HG03575 (cell line): Measurements from ENCODE around the gene PBXIP1.
"Not testable (repeated sequence)": the region's sequence is repeated elsewhere in the genome, so short reads cannot be mapped to it uniquely, and the experiment has no call there.

Experiments
- ATAC-seq: cut with Tn5 transposase; IDR thresholded peaks from one replicate; pipeline ENCODE4 v1.9.1; 2021; ENCODE audit not compliant: unreplicated experiment, insufficient number of reproducible peaks, low FRiP score; ENCODE audit errors: extremely low read depth

PBXIP1 gene

DNA sequence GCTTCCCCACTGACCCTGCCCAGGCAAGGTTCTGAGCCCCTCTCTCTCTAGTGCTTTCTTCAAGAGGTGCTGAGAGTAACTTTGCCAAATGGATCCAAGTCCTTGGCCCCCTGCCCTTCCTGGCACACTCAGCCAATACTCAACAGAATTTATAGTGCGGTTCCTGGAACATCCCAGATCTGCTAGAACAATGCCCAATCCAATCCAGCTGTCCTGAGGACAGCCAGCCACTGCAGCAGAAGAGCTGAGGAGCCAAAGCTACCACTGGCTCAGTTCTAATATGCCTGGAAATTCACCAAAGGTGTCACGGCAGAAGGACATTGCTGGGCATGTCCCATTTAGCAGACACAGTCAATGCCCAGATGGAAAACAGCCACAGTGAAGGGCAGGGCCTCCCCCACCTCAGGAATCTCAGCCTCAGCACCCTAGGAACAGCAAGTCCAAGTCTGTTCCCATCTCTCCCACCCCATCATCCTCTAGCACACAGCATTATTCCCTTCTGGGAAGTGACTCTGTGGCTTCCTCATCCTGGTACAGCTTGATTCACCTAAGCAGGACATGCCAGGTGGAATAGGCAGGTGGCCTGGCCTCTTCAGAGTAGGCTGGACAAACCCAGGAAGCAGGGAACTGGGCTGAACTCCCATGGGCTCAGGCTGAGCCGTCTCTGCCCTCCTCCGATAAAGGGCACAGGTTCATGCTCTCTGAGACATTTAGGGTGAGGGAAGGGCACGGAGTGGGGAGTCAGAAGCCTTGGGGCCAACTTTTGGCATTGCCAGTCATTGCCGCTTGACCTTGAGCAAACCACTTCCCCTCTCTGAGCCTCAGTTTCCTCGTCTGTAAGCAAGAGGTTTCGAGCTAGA, 44.0 kb downstream of the PBXIP1 start:
- no peak for ATAC-seq

- no peak for ATAC-seq
Measured at GRCh38 chr1:154910851-154911250, 45.0 kb downstream of the PBXIP1 start.

GRCh38 chr1:154908937-154909336, 47.0 kb downstream of the PBXIP1 start:
- ATAC-seq, result no peak

DNA sequence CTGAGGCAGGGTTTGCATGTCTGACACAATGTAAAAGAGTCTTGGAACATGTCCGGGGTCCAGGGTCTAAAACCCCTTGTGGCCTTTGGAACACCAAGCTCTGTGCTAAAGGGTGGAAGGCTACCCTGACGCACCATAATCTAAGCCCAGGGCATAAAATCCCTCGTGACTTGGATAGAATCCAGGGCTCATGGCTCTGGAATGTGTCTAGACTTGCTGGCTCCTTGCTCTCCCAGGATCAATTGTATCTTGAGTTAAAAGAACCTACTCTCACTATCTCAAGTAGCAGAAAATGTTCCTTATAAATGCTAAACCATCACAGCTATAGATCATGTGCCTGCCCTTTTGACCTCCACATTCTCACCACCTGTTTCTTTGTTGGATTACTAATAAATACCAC, 47.8 kb downstream of the PBXIP1 start:
- ATAC-seq, result not testable (repeated sequence)

GRCh38 chr1:154906621-154907081, 49.2 kb downstream of the PBXIP1 start:
- ATAC-seq, result no peak

DNA sequence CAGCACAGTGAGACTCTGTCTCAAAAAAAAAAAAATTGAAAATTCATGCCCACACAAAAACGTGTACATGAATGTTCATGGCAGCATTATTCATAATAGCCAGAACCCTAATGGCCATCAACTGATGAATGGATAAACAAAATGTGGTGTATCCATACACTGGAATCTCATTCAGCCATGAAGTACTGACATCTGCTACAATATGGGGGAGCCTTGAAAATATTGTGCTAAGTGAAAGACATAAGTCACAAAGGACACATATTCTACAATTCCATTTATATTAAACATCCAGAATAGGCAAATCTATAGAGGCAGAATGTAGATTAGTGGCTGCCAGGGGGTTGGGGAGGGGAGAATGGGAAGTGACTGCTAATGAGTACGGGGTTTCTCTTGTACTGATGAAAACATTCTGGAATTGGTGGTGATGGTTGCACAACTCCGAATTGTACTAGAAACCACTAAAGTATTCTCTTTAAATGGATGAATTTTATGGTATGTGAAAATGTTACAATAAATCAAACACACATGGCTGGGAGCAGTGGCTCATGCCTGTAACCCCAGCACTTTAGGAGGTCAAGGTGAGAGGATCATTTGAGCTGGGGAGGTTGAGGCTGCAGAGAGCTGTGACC, 52.8 kb downstream of the PBXIP1 start:
- ATAC-seq, result no peak

DNA sequence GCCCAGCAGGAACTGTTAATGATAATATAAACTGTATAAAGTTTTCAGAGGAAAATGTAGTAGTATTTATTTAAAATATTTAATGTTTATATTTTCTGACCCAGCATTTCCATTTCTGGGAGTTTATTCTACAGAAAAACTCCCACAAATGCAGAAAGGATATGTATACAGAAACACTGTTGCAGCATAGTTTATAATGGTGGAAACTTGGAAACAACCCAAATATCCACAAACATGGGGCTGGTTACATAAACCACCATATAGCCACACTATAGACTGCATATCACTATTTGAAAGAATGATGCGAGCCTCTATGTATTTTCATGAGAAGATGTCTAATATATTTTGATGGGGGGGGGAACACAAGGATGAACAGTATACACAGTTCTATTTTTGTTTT, 54.3 kb downstream of the PBXIP1 start:
- no peak for ATAC-seq

DNA sequence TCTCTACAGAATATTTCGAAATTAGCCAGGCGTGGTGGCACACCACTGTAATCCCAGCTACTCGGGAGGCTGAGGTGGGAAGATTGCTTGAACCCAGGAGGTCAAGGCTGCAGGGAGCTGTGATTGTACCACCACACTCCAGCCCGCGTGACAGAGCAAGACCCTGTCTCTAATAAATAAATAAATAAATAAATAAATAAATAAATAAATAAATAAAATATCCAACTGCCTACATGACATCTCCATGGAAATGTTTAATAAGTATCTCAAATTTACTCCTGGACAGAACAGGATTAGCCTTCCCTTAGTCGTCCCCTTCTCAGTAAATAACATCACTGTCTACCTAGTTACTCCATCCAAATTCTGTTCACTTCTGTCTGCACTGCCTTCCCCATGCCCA, 56.9 kb downstream of the PBXIP1 start:
- ATAC-seq, result no peak

DNA sequence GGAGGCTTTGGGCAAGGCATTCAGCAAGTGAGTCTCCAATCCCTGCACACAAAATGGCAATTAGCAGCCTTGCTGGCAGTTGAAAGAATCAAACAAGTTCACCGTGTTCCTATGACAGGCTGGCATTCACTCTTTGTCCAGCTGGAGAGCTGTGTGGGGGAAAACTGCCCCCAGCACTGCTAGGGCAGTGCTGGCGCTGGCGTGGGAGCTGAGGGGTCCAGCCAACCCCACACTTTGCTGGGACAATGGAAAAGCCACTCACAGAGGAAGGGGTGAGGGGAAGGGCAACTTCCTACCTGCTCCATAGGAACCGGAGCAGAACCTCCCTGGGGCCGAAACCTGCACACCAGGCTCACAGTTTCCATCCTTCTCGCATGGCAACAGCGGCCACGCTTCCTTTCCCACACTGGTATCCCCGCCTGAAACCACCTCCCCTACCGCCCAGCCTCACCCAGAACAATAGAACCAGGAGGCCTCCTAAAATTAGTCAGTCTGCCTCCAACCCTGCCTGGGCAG, 59.1 kb downstream of the PBXIP1 start:
- ATAC-seq, result no peak

DNA sequence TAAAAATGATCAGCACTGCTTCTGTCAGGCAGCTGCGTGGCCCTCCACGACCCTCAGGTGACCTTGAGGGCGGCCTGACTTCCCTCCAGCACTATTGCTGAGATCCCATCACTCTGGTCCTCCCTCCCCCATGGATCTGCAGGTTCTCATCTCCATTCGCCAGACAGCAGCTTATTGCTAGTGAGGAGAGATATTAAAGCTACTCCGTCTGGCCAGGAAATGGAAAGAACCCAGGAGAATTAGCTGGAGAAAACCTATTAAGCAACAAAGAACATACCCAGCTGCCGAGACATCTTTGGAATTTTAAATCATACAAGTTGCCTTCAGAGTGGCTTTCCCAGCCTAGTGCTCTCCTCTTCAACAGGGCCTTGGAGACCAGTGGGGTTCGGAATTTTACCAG, 60.1 kb downstream of the PBXIP1 start:
- no peak for ATAC-seq
